HG03457 (cell line): ENCODE results near the gene LINC01488.

ENCODE experiments used
- ATAC-seq: cut with Tn5 transposase; IDR thresholded peaks from one replicate; pipeline ENCODE4 v1.9.1; 2021; ENCODE audit warnings: moderate number of reproducible peaks; ENCODE audit not compliant: unreplicated experiment

The LINC01488 gene

GRCh38 chr11:69476509-69476961, 4.9 kb upstream of the LINC01488 start:
- ATAC-seq, result no peak

- no peak for ATAC-seq
Measured at GRCh38 chr11:69477086-69477485, 4.4 kb upstream of the LINC01488 start.

- ATAC-seq, result no peak
Measured at GRCh38 chr11:69479591-69480271, 1.7 kb upstream of the LINC01488 start.

GRCh38 chr11:69480547-69481392, 693 bp upstream of the LINC01488 start:
- no peak for ATAC-seq

- ATAC-seq, result no peak
Measured at GRCh38 chr11:69482322-69482721, 859 bp downstream of the LINC01488 start.

GRCh38 chr11:69483170-69483569, 1.7 kb downstream of the LINC01488 start:
- ATAC-seq, result no peak

- ATAC-seq, result no peak
Measured at GRCh38 chr11:69483691-69484426, 2.4 kb downstream of the LINC01488 start.

- ATAC-seq, result no peak
Measured at GRCh38 chr11:69484427-69485259, 3.2 kb downstream of the LINC01488 start.

- ATAC-seq, result no peak
Measured at GRCh38 chr11:69485337-69486041, 4.0 kb downstream of the LINC01488 start.

- ATAC-seq, result no peak
Measured at GRCh38 chr11:69486056-69486772, 4.8 kb downstream of the LINC01488 start.

- no peak for ATAC-seq
Measured at GRCh38 chr11:69486773-69487291, 5.4 kb downstream of the LINC01488 start.

GRCh38 chr11:69487391-69487790, 5.9 kb downstream of the LINC01488 start:
- no peak for ATAC-seq

GRCh38 chr11:69487849-69488542, 6.5 kb downstream of the LINC01488 start:
- ATAC-seq, result no peak

GRCh38 chr11:69488543-69488940, 7.1 kb downstream of the LINC01488 start:
- no peak for ATAC-seq

- ATAC-seq, result no peak
Measured at GRCh38 chr11:69489031-69489745, 7.7 kb downstream of the LINC01488 start.

GRCh38 chr11:69489746-69490365, 8.4 kb downstream of the LINC01488 start:
- no peak for ATAC-seq

- ATAC-seq, result no peak
Measured at GRCh38 chr11:69490516-69490915, 9.1 kb downstream of the LINC01488 start.
